ENCODE measurements around the gene WNK1. TPM values are rescaled to one million over a fixed set of nuclear protein-coding genes. Genes with fewer than 3 reads are reported as not detected.

The WNK1 gene
- total RNA-seq, 1 donor from 2014 or later: 157 TPM

GRCh38 chr12:843609-844008, 91.2 kb downstream of the WNK1 start:
- Mint-ChIP-seq H3K36me3 (ENCODE audit: low read depth, unreplicated experiment) (peaks cover 7% of the 10 kb centered on the region), H3K27me3 (ENCODE audit: low read depth, unreplicated experiment) (no peaks in the 10 kb centered on the region), H3K9me3 (ENCODE audit: unreplicated experiment) (no peaks in the 10 kb centered on the region), H3K4me1 (ENCODE audit: low read depth, unreplicated experiment) (peaks cover 14% of the 10 kb centered on the region), H3K4me3 (ENCODE audit: unreplicated experiment) (no peak overlapping the region), H3K27ac (ENCODE audit: unreplicated experiment) (no peak overlapping the region)
- H3K36me3 ChIP-seq (ENCODE audit: insufficient read depth, low read length): no peaks in the 10 kb centered on the region
- no peak for TF ChIP-seq CTCF (IDR thresholded peaks at IDR 0.05; ENCODE audit: insufficient read depth, low read depth, low read length)
- no peak for TF ChIP-seq EZH2 (IDR thresholded peaks at IDR 0.05; ENCODE audit: insufficient read depth, low read length)
- no peak overlapping the region for H3K27ac ChIP-seq (ENCODE audit: low read depth, low read length)
- DNase-seq (ENCODE audit: low read depth): peak; percentile 4
- H3K4me2 ChIP-seq (ENCODE audit: low read length): no peak overlapping the region
- no peaks in the 10 kb centered on the region for H3K9me3 ChIP-seq (ENCODE audit: insufficient read depth, low read depth, low read length)
- no peak overlapping the region for H3K4me3 ChIP-seq (ENCODE audit: insufficient read depth, low read depth, low read length)
- peaks cover 30% of the 10 kb centered on the region for H3K79me2 ChIP-seq (ENCODE audit: insufficient read depth, low read length)
- peaks cover 24% of the 10 kb centered on the region for H4K20me1 ChIP-seq (ENCODE audit: insufficient read depth, low read length)
- no peak overlapping the region for H3K9ac ChIP-seq (ENCODE audit: low read length)
- H2AFZ ChIP-seq (ENCODE audit: low read depth, low read length): no peak overlapping the region
- H3K4me1 ChIP-seq (ENCODE audit: insufficient read depth, low read length): peaks cover 5% of the 10 kb centered on the region
- no peaks in the 10 kb centered on the region for H3K27me3 ChIP-seq (ENCODE audit: insufficient read depth, low read length)
- FAIRE-seq: no peak

DNA sequence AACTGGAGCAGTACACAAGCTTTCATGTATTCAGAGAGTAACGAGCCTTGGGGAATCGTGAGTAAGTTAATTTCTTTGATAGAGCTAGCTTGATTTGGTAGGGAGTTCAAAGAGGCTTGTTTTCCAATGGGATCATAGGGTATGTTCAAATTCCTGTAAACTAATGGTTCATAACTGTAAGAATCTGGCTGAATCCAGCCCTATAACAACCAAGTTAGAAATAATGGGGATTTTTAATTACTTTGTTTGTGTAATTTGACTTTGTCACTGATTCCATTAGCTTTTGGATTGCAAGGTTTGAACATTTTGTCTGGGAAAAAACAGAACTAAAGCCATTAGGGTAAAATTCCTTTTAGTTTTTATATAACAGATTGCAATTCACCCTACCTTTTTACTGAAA, 94.0 kb downstream of the WNK1 start:
- Histone ChIP-seq H4K20me1 (ENCODE audit: insufficient read depth, low read length) (peaks cover 18% of the 10 kb centered on the region), H3K9me3 (ENCODE audit: insufficient read depth, low read depth, low read length) (no peaks in the 10 kb centered on the region), H3K27me3 (ENCODE audit: insufficient read depth, low read length) (no peaks in the 10 kb centered on the region), H3K9ac (ENCODE audit: low read length) (no peak overlapping the region), H3K79me2 (ENCODE audit: insufficient read depth, low read length) (peaks cover 45% of the 10 kb centered on the region), H3K4me3 (ENCODE audit: insufficient read depth, low read depth, low read length) (no peak overlapping the region), H3K27ac (ENCODE audit: low read depth, low read length) (no peak overlapping the region), H3K4me1 (ENCODE audit: insufficient read depth, low read length) (peaks cover 15% of the 10 kb centered on the region), H3K4me2 (ENCODE audit: low read length) (no peak overlapping the region), H3K36me3 (ENCODE audit: insufficient read depth, low read length) (no peaks in the 10 kb centered on the region), H2AFZ (ENCODE audit: low read depth, low read length) (no peak overlapping the region)
- H3K27me3 Mint-ChIP-seq (ENCODE audit: low read depth, unreplicated experiment): no peaks in the 10 kb centered on the region
- H3K4me3 Mint-ChIP-seq (ENCODE audit: unreplicated experiment): no peak overlapping the region
- H3K4me1 Mint-ChIP-seq (ENCODE audit: low read depth, unreplicated experiment): peaks cover 26% of the 10 kb centered on the region
- H3K36me3 Mint-ChIP-seq (ENCODE audit: low read depth, unreplicated experiment): peaks cover 7% of the 10 kb centered on the region
- no peak for FAIRE-seq
- no peak overlapping the region for H3K27ac Mint-ChIP-seq (ENCODE audit: unreplicated experiment)
- TF ChIP-seq CTCF (IDR thresholded peaks at IDR 0.05; ENCODE audit: insufficient read depth, low read depth, low read length): no peak
- TF ChIP-seq EZH2 (IDR thresholded peaks at IDR 0.05; ENCODE audit: insufficient read depth, low read length): no peak
- H3K9me3 Mint-ChIP-seq (ENCODE audit: unreplicated experiment): no peaks in the 10 kb centered on the region
- no peak for DNase-seq (ENCODE audit: low read depth)

DNA sequence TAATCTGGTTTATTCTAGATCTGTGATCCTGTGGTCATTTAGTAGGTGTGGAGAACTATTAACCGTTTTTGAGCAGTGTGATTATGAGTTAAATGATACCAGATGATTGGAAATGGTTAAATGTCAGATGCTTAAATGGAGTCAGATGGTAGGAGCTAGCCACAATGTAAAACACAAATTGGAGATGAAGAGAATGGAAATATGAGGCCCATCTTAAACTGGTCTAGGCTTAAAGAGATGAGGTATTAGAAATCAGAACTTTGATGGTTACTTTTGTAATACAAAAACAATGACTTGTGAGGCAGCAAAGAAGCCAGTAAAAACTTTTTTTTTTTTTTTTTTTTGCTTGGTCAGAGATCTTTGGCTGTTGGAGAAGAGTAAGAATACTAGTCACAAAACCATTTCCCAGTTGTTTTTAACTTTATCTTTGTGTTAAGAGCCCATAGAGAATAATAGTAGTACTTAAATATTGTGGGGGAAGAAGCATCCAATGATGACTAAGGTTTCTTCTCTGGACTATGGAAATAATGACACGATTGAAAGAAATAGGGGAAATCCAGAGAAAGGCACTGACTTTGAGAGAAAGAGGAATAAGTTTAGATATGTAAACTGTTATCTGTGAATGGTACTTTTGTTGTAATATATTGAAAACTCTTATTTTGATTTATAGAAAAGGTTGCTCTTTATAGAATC, 95.9 kb downstream of the WNK1 start:
- H3K9me3 ChIP-seq (ENCODE audit: insufficient read depth, low read depth, low read length): no peaks in the 10 kb centered on the region
- H3K79me2 ChIP-seq (ENCODE audit: insufficient read depth, low read length): peaks cover 54% of the 10 kb centered on the region
- peak overlapping the region; percentile 8 for H3K27ac Mint-ChIP-seq (ENCODE audit: unreplicated experiment)
- no peaks in the 10 kb centered on the region for H3K9me3 Mint-ChIP-seq (ENCODE audit: unreplicated experiment)
- DNase-seq (ENCODE audit: low read depth) (peak; percentile 53), FAIRE-seq (no peak)
- H3K27me3 Mint-ChIP-seq (ENCODE audit: low read depth, unreplicated experiment): no peaks in the 10 kb centered on the region
- H3K27ac ChIP-seq (ENCODE audit: low read depth, low read length): no peak overlapping the region
- H3K36me3 Mint-ChIP-seq (ENCODE audit: low read depth, unreplicated experiment): peaks cover 4% of the 10 kb centered on the region
- no peak overlapping the region for H3K4me3 Mint-ChIP-seq (ENCODE audit: unreplicated experiment)
- peaks cover 41% of the 10 kb centered on the region for H3K4me1 Mint-ChIP-seq (ENCODE audit: low read depth, unreplicated experiment)
- no peak overlapping the region for H3K9ac ChIP-seq (ENCODE audit: low read length)
- H3K36me3 ChIP-seq (ENCODE audit: insufficient read depth, low read length): no peaks in the 10 kb centered on the region
- H3K27me3 ChIP-seq (ENCODE audit: insufficient read depth, low read length): no peaks in the 10 kb centered on the region
- H2AFZ ChIP-seq (ENCODE audit: low read depth, low read length): no peak overlapping the region
- no peak overlapping the region for H3K4me3 ChIP-seq (ENCODE audit: insufficient read depth, low read depth, low read length)
- no peak for TF ChIP-seq EZH2 (IDR thresholded peaks at IDR 0.05; ENCODE audit: insufficient read depth, low read length)
- TF ChIP-seq CTCF (IDR thresholded peaks at IDR 0.05; ENCODE audit: insufficient read depth, low read depth, low read length): no peak
- peaks cover 23% of the 10 kb centered on the region for H3K4me1 ChIP-seq (ENCODE audit: insufficient read depth, low read length)
- H4K20me1 ChIP-seq (ENCODE audit: insufficient read depth, low read length): peaks cover 21% of the 10 kb centered on the region
- H3K4me2 ChIP-seq (ENCODE audit: low read length): no peak overlapping the region

All from astrocyte (in vitro differentiated cells and primary cell).